Right cardiac atrium (tissue), 5 donors: ENCODE results near the gene CLCN2. TPM values are rescaled to one million over a fixed set of nuclear protein-coding genes. Genes with fewer than 3 reads are reported as not detected.

ENCODE experiments used
- ATAC-seq, 2 donors: fragments of 200-7000 bp; cut with Tn5 transposase; one replicate each; pipeline versions ENCODE4 v1.8.0 to v1.9.1; 2020; ENCODE audit warnings: moderate library complexity in 2 of 2, mild to moderate bottlenecking in 1 of 2
- DNase-seq, 3 donors: peaks; one replicate each; pipeline ENCODE4 v3.0.0-alpha.2; 2020
- H3K27ac ChIP-seq: one replicate; pipeline ENCODE4 v1.5.1; 2013; ENCODE audit warnings: mild to moderate bottlenecking, low read length, control low read depth, moderate library complexity
- H3K27me3 ChIP-seq: one replicate; pipeline ENCODE4 v1.6.1; 2013; ENCODE audit not compliant: control insufficient read depth, insufficient read depth
- H3K4me1 ChIP-seq: one replicate; pipeline ENCODE4 v1.6.1; 2013; ENCODE audit warnings: low read length; ENCODE audit not compliant: control insufficient read depth, insufficient read depth
- H3K4me3 ChIP-seq: one replicate; pipeline ENCODE4 v1.5.1; 2013; ENCODE audit warnings: low read length, control low read depth
- H3K9me3 ChIP-seq: one replicate; pipeline ENCODE4 v1.6.1; 2013; ENCODE audit warnings: low read length; ENCODE audit not compliant: control insufficient read depth
- WGBS: extraction: QIAGEN DNeasy Blood & Tissue Kit; methylation state at CpG from one replicate; pipeline ENCODE4 v1.1.7; 2013; 5-methylcytosine and 5-hydroxymethylcytosine counted together
- intact Hi-C, 4 donors: fragments of 100-400 bp; cut with DNase I; formaldehyde crosslinking; loops; one replicate each; pipeline versions ENCODE4 v1.11.0 to v1.14.0; 2022 to 2023
- polyA plus RNA-seq: library from polyadenylated mRNA; stranded (reverse); fragments of 200-250 nt; gene quantifications from one replicate; pipeline ENCODE4 v1.2.3, GENCODE V29; 2013
- total RNA-seq, 4 donors: library from RNA; stranded (reverse); fragmentation: NEBNext Ultra II Directional; extraction: Animal tissue kit (Norgen Biotek cat#: 25700); gene quantifications; one replicate each; pipeline ENCODE4 v1.2.1, GENCODE V29; 2021
- donor health status: healthy with polysubstance abuse.
- donor health status: DM: no; HTN: yes; CAD: no.
- donor health status: DM: no; HTN: no; CAD: no.
- donor health status: DM: no; HTN: yes; CAD: no; lungs with severe emphysema.
- donor health status: DM: yes; HTN: yes; CAD: no.

Gene CLCN2
- total and polyA plus RNA-seq, 5 donors: 2.0 to 4.9 (median 2.9) TPM

- ATAC-seq: no peak
- no peaks in the 10 kb centered on the region for H3K27me3 ChIP-seq
- H3K4me1 ChIP-seq: no peaks in the 10 kb centered on the region
- intact Hi-C loops: no loop called here
- H3K27ac ChIP-seq: no peak overlapping the region
- H3K9me3 ChIP-seq: no peaks in the 10 kb centered on the region
- no peak overlapping the region for H3K4me3 ChIP-seq
- DNase-seq: no peak
- WGBS: 55% methylated on average over 1 of the region's 1 CpG
Observed at GRCh38 chr3:184305577-184305976, 55.8 kb downstream of the CLCN2 start.

GRCh38 chr3:184300378-184300720 lies 61.1 kb downstream of the CLCN2 start:
- ATAC-seq (no peak), DNase-seq (no peak)
- 71% methylated on average over 3 of the region's 3 CpGs for WGBS
- no peaks in the 10 kb centered on the region for H3K27me3 ChIP-seq
- no peaks in the 10 kb centered on the region for H3K9me3 ChIP-seq
- intact Hi-C loops: no loop called here
- H3K4me3 ChIP-seq: peak overlapping the region; percentile 78
- H3K27ac ChIP-seq: no peak overlapping the region
- peaks cover 3% of the 10 kb centered on the region for H3K4me1 ChIP-seq

- ATAC-seq: no peak
- no peak for DNase-seq
- Histone ChIP-seq H3K4me3 (peak overlapping the region; percentile 78), H3K27ac (peak overlapping the region; percentile 4), H3K4me1 (peaks cover 3% of the 10 kb centered on the region), H3K27me3 (no peaks in the 10 kb centered on the region), H3K9me3 (no peaks in the 10 kb centered on the region)
- intact Hi-C loops: loop anchor here in 2 of 4 donors (10.0 kb wide), 2 partner anchors 75 to 115 kb away; partner anchors contain the start of genes ABCF3 (in 1 of the 2) and VWA5B2 (in 1 of the 2)
- WGBS: 16% methylated on average over 29 of the region's 29 CpGs
Observed at GRCh38 chr3:184299488-184300377, 61.7 kb downstream of the CLCN2 start.

GRCh38 chr3:184298759-184299487 lies 62.5 kb downstream of the CLCN2 start, which contains the start of gene PSMD2:
Gene PSMD2, plus strand, starts transcription at chr3:184299241. Its CDS starts 26 bp downstream, at chr3:184299267.
- ATAC-seq (peak; percentile 99), DNase-seq (peak; percentile 98 to 99 (median 99))
- under 1% methylated on average over 78 of the region's 78 CpGs for WGBS
- Histone ChIP-seq H3K4me1 (peaks cover 3% of the 10 kb centered on the region), H3K27ac (peak within 1 kb of the TSS; percentile 89), H3K4me3 (peak within 1 kb of the TSS; percentile 89), H3K27me3 (no peaks in the 10 kb centered on the region), H3K9me3 (no peaks in the 10 kb centered on the region)
- intact Hi-C loops: loop anchor here in 2 of 4 donors (10.0 kb wide), 2 partner anchors 74 to 114 kb away; partner anchors contain the start of genes ABCF3 (in 1 of the 2) and VWA5B2 (in 1 of the 2)

GRCh38 chr3:184296616-184297015 lies 64.8 kb downstream of the CLCN2 start:
- intact Hi-C loops: loop anchor here in 2 of 4 donors (10.0 kb wide), 2 partner anchors 72 to 112 kb away; partner anchors contain the start of genes ABCF3 (in 1 of the 2) and VWA5B2 (in 1 of the 2)
- Histone ChIP-seq H3K4me1 (peaks cover 3% of the 10 kb centered on the region), H3K9me3 (no peaks in the 10 kb centered on the region), H3K27ac (no peak overlapping the region), H3K4me3 (no peak overlapping the region), H3K27me3 (no peaks in the 10 kb centered on the region)
- WGBS: 77% methylated on average over 7 of the region's 7 CpGs
- ATAC-seq (no peak), DNase-seq (no peak)

Other genes starting within 250 kb of the CLCN2 start
- gene EIF2B5, start 226.2 kb downstream of the CLCN2 start, total RNA-seq: 10 to 100 TPM; 30.8 to 34.5 (median 33.0) TPM
- 28.3 TPM for gene EIF2B5, start 226.2 kb downstream of the CLCN2 start, polyA plus RNA-seq
- gene DVL3, start 206.2 kb downstream of the CLCN2 start, total RNA-seq: 10 to 100 TPM; 61.1 to 67.4 (median 65.3) TPM
- 39.8 TPM for gene DVL3, start 206.2 kb downstream of the CLCN2 start, polyA plus RNA-seq
- gene AP2M1, start 186.8 kb downstream of the CLCN2 start, total RNA-seq: 100 to 1,000 TPM; 271 to 340 (median 329) TPM
- gene AP2M1, start 186.8 kb downstream of the CLCN2 start, polyA plus RNA-seq: 330 TPM
- 10 to 100 TPM; 59.2 to 72.9 (median 63.5) TPM for gene ABCF3, start 175.4 kb downstream of the CLCN2 start, total RNA-seq
- gene ABCF3, start 175.4 kb downstream of the CLCN2 start, polyA plus RNA-seq: 50.9 TPM
- not detected for gene VWA5B2, start 132.0 kb downstream of the CLCN2 start, total RNA-seq
- 0.07 TPM for gene VWA5B2, start 132.0 kb downstream of the CLCN2 start, polyA plus RNA-seq
- gene ALG3, start 112.6 kb downstream of the CLCN2 start, total RNA-seq: 10 to 100 TPM; 17.3 to 23.3 (median 21.6) TPM
- 19.3 TPM for gene ALG3, start 112.6 kb downstream of the CLCN2 start, polyA plus RNA-seq
- 1 to 10 TPM; 1.1 to 1.8 (median 1.3) TPM for gene EEF1AKMT4, start 111.9 kb downstream of the CLCN2 start, total RNA-seq
- 1.7 TPM for gene EEF1AKMT4, start 111.9 kb downstream of the CLCN2 start, polyA plus RNA-seq
- gene CAMK2N2, start 100.1 kb downstream of the CLCN2 start, total RNA-seq: under 1 TPM in 1 of 4 donors, not detected in 3; 0.50 TPM
- 0.07 TPM for gene CAMK2N2, start 100.1 kb downstream of the CLCN2 start, polyA plus RNA-seq
- gene ECE2, start 85.6 kb downstream of the CLCN2 start, total RNA-seq: 1 to 10 TPM; 1.2 to 6.6 (median 3.6) TPM
- 2.6 TPM for gene ECE2, start 85.6 kb downstream of the CLCN2 start, polyA plus RNA-seq
- gene PSMD2, start 62.4 kb downstream of the CLCN2 start, total RNA-seq: 100 to 1,000 TPM; 198 to 230 (median 227) TPM
- 161 TPM for gene PSMD2, start 62.4 kb downstream of the CLCN2 start, polyA plus RNA-seq
- gene EIF4G1, start 47.0 kb downstream of the CLCN2 start, total RNA-seq: 100 to 1,000 TPM; 215 to 301 (median 245) TPM
- 203 TPM for gene EIF4G1, start 47.0 kb downstream of the CLCN2 start, polyA plus RNA-seq
- gene FAM131A, start 24.0 kb downstream of the CLCN2 start, total RNA-seq: 10 to 100 TPM; 26.5 to 41.1 (median 33.6) TPM
- gene FAM131A, start 24.0 kb downstream of the CLCN2 start, polyA plus RNA-seq: 34.3 TPM
- gene POLR2H, start 105 bp upstream of the CLCN2 start, total RNA-seq: 10 to 100 TPM; 24.4 to 32.9 (median 30.1) TPM
- gene POLR2H, start 105 bp upstream of the CLCN2 start, polyA plus RNA-seq: 37.6 TPM
- under 1 TPM; 0.23 to 0.47 (median 0.29) TPM for gene THPO, start 16.6 kb upstream of the CLCN2 start, total RNA-seq
- gene THPO, start 16.6 kb upstream of the CLCN2 start, polyA plus RNA-seq: 0.34 TPM
- gene CHRD, start 18.4 kb upstream of the CLCN2 start, total RNA-seq: 10 to 100 TPM in 3 of 4 donors, 1 to 10 TPM in 1; 8.6 to 11.3 (median 10.4) TPM
- 12.1 TPM for gene CHRD, start 18.4 kb upstream of the CLCN2 start, polyA plus RNA-seq
- 1 to 10 TPM; 1.3 to 3.4 (median 2.9) TPM for gene EPHB3, start 200.2 kb upstream of the CLCN2 start, total RNA-seq
- gene EPHB3, start 200.2 kb upstream of the CLCN2 start, polyA plus RNA-seq: 0.52 TPM